GF-D8 (cell line): Measurements from ENCODE around the gene CD34.

Experiments
- DNase-seq: peaks from one replicate; lab custom pipeline; 2025; lab: John Stamatoyannopoulos, UW

CD34 gene

GRCh38 chr1:207832796-207833195 lies 78.1 kb downstream of the CD34 start:
- DNase-seq: no peak

- no peak for DNase-seq
These were observed 79.2 kb downstream of the CD34 start for GRCh38 chr1:207831517-207832327.
